Effector memory CD4-positive, alpha-beta T cell (primary cell): ENCODE measurements around the gene JSRP1.

Source experiments
- DNase-seq, 3 donors: peaks; one replicate each; pipeline ENCODE4 v3.0.0-alpha.2; 2020
- H3K27ac ChIP-seq: 2 replicates; pipeline ENCODE4 v1.7.0; 2013; ENCODE audit warnings: mild to moderate bottlenecking, low read length, moderate library complexity; ENCODE audit not compliant: insufficient read depth, poor library complexity, severe bottlenecking
- H3K27me3 ChIP-seq: replicated peaks from 2 replicates; pipeline ENCODE4 v1.7.0; 2013; ENCODE audit warnings: mild to moderate bottlenecking, low read length; ENCODE audit not compliant: insufficient read depth, control insufficient read depth, poor library complexity, severe bottlenecking
- H3K36me3 ChIP-seq: 2 replicates; pipeline ENCODE4 v1.7.0; 2013; ENCODE audit warnings: mild to moderate bottlenecking, low read length, moderate library complexity; ENCODE audit not compliant: control insufficient read depth, insufficient read depth
- H3K4me1 ChIP-seq: 2 replicates; pipeline ENCODE4 v1.7.0; 2013; ENCODE audit warnings: low read length, mild to moderate bottlenecking; ENCODE audit not compliant: control insufficient read depth, insufficient read depth, poor library complexity, severe bottlenecking
- H3K4me3 ChIP-seq: 2 replicates; pipeline ENCODE4 v1.7.0; 2013; ENCODE audit warnings: low read length, low read depth, mild to moderate bottlenecking; ENCODE audit not compliant: insufficient read depth, poor library complexity, severe bottlenecking
- H3K9me3 ChIP-seq: 2 replicates; pipeline ENCODE4 v1.7.0; 2013; ENCODE audit warnings: mild to moderate bottlenecking, low read length, moderate library complexity; ENCODE audit not compliant: control insufficient read depth

The JSRP1 gene

GRCh38 chr19:2239173-2239572 lies 17.0 kb downstream of the JSRP1 start:
- Histone ChIP-seq H3K9me3 (no peaks in the 10 kb centered on the region), H3K27ac (peak overlapping the region; percentile 72)

GRCh38 chr19:2237869-2238153 lies 18.4 kb downstream of the JSRP1 start:
- Histone ChIP-seq H3K4me3 (peak overlapping the region; percentile 77), H3K27ac (peak overlapping the region; percentile 96), H3K36me3 (peaks cover 6% of the 10 kb centered on the region), H3K4me1 (peaks cover 60% of the 10 kb centered on the region), H3K27me3 (no peaks in the 10 kb centered on the region), H3K9me3 (no peaks in the 10 kb centered on the region)
- no peak for DNase-seq

More at GRCh38 chr19:2239173-2239572, 17.0 kb downstream of the JSRP1 start:
- no peak overlapping the region for H3K4me3 ChIP-seq
- peaks cover 12% of the 10 kb centered on the region for H3K36me3 ChIP-seq
- H3K27me3 ChIP-seq = no peaks in the 10 kb centered on the region
- H3K4me1 ChIP-seq = peaks cover 58% of the 10 kb centered on the region
- no peak for DNase-seq

GRCh38 chr19:2237051-2237868 lies 19.0 kb downstream of the JSRP1 start:
- peaks cover 12% of the 10 kb centered on the region for H3K36me3 ChIP-seq
- peaks cover 59% of the 10 kb centered on the region for H3K4me1 ChIP-seq

GRCh38 chr19:2236314-2237050 lies 19.7 kb downstream of the JSRP1 start, which contains the start of the genes PLEKHJ1 and SF3A2:
Gene PLEKHJ1 (minus strand): TSS chr19:2236329. CDS start chr19:2236248, 81 bp downstream.
Gene SF3A2 (plus strand): TSS chr19:2236824. CDS start chr19:2243419, 6,595 bp downstream.
- no peaks in the 10 kb centered on the region for H3K27me3 ChIP-seq
- peak within 1 kb of the TSS; percentile 96 for H3K27ac ChIP-seq
- peak within 1 kb of the TSS; percentile 77 for H3K4me3 ChIP-seq
- peak; percentile 96 to 97 (median 96) for DNase-seq
- no peaks in the 10 kb centered on the region for H3K9me3 ChIP-seq
- peaks cover 18% of the 10 kb centered on the region for H3K36me3 ChIP-seq
- peaks cover 52% of the 10 kb centered on the region for H3K4me1 ChIP-seq

More at GRCh38 chr19:2237051-2237868, 19.0 kb downstream of the JSRP1 start:
- H3K9me3 ChIP-seq = no peaks in the 10 kb centered on the region
- no peak for DNase-seq
- peak overlapping the region; percentile 77 for H3K4me3 ChIP-seq
- peak overlapping the region; percentile 96 for H3K27ac ChIP-seq
- no peaks in the 10 kb centered on the region for H3K27me3 ChIP-seq

GRCh38 chr19:2236064-2236313 lies 20.2 kb downstream of the JSRP1 start:
- DNase-seq = no peak
- H3K27me3 ChIP-seq = no peaks in the 10 kb centered on the region
- peak overlapping the region; percentile 77 for H3K4me3 ChIP-seq
- peaks cover 47% of the 10 kb centered on the region for H3K4me1 ChIP-seq
- H3K9me3 ChIP-seq = no peaks in the 10 kb centered on the region
- peaks cover 20% of the 10 kb centered on the region for H3K36me3 ChIP-seq
- H3K27ac ChIP-seq = peak overlapping the region; percentile 96

GRCh38 chr19:2235381-2236063 lies 20.7 kb downstream of the JSRP1 start:
- H3K27ac ChIP-seq = peak overlapping the region; percentile 96

GRCh38 chr19:2234996-2235380 lies 21.2 kb downstream of the JSRP1 start:
- peak overlapping the region; percentile 77 for H3K4me3 ChIP-seq
- peaks cover 37% of the 10 kb centered on the region for H3K4me1 ChIP-seq
- peak overlapping the region; percentile 96 for H3K27ac ChIP-seq
- H3K27me3 ChIP-seq = no peaks in the 10 kb centered on the region
- H3K36me3 ChIP-seq = peaks cover 29% of the 10 kb centered on the region
- no peaks in the 10 kb centered on the region for H3K9me3 ChIP-seq
- no peak for DNase-seq

More at GRCh38 chr19:2235381-2236063, 20.7 kb downstream of the JSRP1 start:
- no peak for DNase-seq
- peaks cover 42% of the 10 kb centered on the region for H3K4me1 ChIP-seq
- no peaks in the 10 kb centered on the region for H3K27me3 ChIP-seq
- H3K36me3 ChIP-seq = peaks cover 25% of the 10 kb centered on the region
- no peaks in the 10 kb centered on the region for H3K9me3 ChIP-seq
- peak overlapping the region; percentile 77 for H3K4me3 ChIP-seq

- Histone ChIP-seq H3K4me1 (peaks cover 33% of the 10 kb centered on the region), H3K27ac (no peak overlapping the region), H3K27me3 (no peaks in the 10 kb centered on the region), H3K4me3 (no peak overlapping the region), H3K9me3 (no peaks in the 10 kb centered on the region), H3K36me3 (peaks cover 39% of the 10 kb centered on the region)
- no peak for DNase-seq
These were observed 22.5 kb downstream of the JSRP1 start for GRCh38 chr19:2233601-2234280.

GRCh38 chr19:2232286-2233151 lies 23.7 kb downstream of the JSRP1 start:
- no peak overlapping the region for H3K4me3 ChIP-seq
- H3K27me3 ChIP-seq = no peaks in the 10 kb centered on the region
- no peak for DNase-seq
- no peaks in the 10 kb centered on the region for H3K9me3 ChIP-seq
- no peak overlapping the region for H3K27ac ChIP-seq
- H3K36me3 ChIP-seq = peaks cover 47% of the 10 kb centered on the region
- peaks cover 22% of the 10 kb centered on the region for H3K4me1 ChIP-seq
